Stimulated activated CD4-positive, alpha-beta T cell treated with anti-CD3 and anti-CD28 coated beads, Interleukin-1b, Interleukin-23, amount 100 ng/mL, for 1 hour (primary cell): ENCODE data around the gene FBXO15.

Source experiments
- DNase-seq, 2 donors: peaks; one replicate each; pipeline ENCODE4 v3.0.0-alpha.2; 2020; ENCODE audit warnings: low read depth in 2 of 2

FBXO15 gene

DNA sequence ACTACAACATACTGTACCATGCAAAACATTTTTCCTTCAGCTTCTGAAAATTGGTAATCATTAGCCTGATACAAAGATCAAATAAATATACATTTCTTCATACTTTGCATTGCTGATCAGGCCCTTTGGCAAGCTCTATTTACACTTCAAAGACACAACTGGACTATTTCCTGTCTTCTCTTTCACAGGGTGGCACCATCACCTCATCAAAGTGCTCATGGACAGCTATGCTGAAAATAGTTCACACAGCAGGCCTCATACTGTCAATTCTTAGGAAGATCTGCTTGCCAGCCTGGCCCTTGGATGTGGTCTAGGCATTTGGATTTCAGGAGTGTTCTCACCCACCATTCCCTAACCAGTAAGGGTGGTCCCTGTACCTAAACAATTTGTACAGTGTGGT is 33.9 kb downstream of the FBXO15 start:
- no peak for DNase-seq

DNA sequence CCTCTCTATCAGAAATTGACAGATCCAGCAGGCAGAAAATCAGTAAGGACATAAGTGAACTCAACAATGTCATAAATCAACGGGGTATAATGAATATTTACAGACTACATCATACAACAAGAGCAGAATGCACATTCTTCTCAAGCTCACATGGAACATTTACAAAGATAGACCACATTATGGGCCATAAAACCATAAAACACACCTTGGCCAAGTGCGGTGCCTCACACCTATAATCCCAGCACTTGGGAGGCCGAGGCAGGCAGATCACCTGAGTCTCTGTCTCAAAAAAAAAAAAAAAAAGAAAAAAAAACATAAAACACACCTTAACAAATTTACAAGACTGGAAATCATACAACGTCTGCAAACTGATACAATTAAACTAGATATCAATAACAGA is 36.7 kb downstream of the FBXO15 start:
- DNase-seq: no peak

GRCh38 chr18:74110149-74110548 is 37.5 kb downstream of the FBXO15 start:
- no peak for DNase-seq

GRCh38 chr18:74108460-74108859 is 39.2 kb downstream of the FBXO15 start:
- DNase-seq: no peak

DNA sequence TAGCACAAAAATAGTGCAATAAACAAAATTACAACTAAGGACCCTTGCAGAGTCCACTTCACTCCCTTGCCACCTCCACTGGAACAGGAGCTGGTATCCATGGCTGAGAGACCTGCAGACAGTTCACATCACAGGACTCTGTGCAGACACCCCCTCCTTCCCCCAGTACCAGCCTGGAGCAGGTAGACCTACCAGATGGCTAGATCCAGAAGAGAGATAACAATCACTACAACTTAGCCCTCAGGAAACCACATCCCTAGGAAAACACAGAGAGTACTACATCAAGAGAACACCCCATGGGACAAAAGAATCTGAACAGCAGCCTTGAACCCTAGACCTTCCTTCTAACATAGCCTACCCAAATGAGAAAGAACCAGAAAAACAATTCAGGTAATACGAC is 49.8 kb downstream of the FBXO15 start:
- DNase-seq: no peak

GRCh38 chr18:74092922-74093321 is 54.7 kb downstream of the FBXO15 start:
- no peak for DNase-seq

DNA sequence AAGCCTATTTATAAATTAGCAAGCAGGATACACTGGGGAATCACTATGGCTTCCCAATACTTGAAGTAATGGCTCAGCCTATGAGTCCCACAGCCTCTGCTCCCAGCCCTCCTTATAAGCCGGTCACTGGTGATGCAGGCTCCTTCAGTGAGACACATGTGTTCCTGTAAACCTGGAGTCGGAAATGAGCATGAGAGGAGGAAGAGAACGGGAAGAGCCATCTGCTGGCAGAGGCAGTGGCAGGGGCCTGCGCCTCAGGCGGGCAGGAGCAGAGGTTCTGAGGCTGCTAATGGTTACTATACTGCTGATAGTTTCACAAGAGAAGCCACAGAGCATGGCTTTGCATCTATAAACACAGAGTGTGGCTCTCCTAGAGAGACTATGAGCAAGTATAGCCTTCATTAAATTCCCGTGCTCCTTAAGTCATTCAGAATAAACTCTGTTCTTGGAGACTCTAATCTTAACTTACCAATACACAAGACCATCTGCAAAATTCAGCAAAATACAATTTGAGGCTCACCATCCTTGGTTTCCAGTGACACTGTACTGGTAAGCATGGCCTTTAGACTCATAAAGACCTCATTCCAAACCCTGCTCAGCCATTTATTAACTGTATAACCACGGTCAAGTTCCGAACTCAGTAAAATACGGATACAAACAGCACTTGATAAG is 63.3 kb downstream of the FBXO15 start:
- DNase-seq: no peak

GRCh38 chr18:74083557-74083952 is 64.1 kb downstream of the FBXO15 start:
- DNase-seq: no peak

- no peak for DNase-seq
These were observed 64.7 kb downstream of the FBXO15 start for GRCh38 chr18:74082742-74083556.

DNA sequence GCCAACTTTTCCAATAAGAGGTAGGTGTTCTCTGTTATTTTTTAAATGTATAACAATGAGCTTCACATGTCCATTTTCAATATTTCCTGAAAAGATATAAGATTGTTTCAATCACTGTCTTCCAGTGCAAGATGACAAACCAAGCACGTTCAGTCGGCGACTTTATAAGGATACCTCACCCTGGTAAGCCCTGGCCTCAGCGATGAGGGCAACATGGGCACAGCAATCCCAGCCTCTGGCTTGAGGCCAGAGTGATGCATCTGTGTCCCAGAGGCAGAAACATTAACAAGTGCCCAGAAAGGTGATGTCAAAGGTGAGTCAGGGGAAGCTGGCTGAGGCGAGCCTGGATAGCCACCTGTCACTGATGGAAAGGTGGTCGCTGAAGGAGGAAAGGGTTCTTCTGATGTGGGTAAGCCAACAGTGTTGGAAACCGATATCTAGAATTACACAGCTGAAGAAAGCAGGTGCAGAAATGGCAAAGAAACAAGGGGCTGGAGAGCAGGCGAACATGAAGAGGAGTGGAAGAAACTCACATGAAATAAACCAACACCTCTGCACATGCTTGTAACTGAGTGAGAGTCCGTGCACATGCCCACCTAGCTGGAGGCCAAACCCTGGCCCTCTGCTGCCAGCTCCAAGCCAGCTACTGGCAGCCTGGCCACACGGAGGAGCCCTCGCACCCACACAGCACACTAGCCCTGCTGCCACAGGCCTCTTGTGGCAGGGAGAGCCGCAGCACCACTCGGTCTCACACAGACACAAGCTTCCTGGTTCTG is 65.5 kb downstream of the FBXO15 start:
- peak; percentile 26 to 29 for DNase-seq

GRCh38 chr18:74078257-74078656 is 69.4 kb downstream of the FBXO15 start:
- no peak for DNase-seq

GRCh38 chr18:74074668-74075564 is 72.7 kb downstream of the FBXO15 start:
- no peak for DNase-seq

- DNase-seq: no peak
These were observed 73.5 kb downstream of the FBXO15 start for GRCh38 chr18:74073957-74074667.

- DNase-seq: no peak
These were observed 78.2 kb downstream of the FBXO15 start for GRCh38 chr18:74069178-74070050.

GRCh38 chr18:74068296-74068695 is 79.3 kb downstream of the FBXO15 start:
- DNase-seq: no peak

DNA sequence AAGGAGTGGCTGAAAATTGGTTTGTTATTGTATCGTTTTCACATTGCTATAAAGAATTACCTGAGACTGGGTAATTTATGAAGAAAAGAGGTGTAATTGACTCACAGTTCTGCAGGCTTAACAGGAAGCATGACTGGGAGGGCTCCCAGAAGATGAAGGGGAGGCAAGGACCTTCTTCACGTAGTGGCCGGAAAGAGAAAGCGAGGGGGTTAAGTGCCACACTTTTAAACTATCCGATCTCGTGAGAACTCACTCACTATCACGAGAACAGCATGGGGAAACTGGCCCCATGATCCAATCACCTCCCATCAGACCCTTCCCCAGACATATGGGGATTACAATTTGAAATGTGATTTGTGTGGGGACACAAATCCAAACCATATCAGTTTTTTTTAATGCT is 81.6 kb downstream of the FBXO15 start:
- no peak for DNase-seq

DNA sequence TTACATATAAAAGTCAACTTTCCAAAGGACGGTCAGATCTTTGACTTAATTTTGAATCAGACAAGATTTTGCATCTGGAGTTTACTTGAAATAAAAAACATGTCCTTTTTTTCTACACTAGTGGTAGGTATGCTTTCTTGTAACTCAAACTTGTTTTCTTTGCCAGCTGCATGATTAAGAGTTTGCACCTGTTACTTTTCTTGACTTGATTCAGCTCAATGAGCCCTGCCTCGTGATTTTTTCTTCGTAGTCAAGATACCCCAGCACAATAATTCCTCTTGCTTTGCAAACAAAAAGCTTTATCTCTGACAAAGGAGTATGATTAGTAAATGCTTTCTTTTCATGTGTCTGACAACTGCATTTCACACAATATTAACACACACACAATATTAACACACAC is 82.3 kb downstream of the FBXO15 start:
- DNase-seq: no peak

- no peak for DNase-seq
These were observed 83.1 kb downstream of the FBXO15 start for GRCh38 chr18:74064510-74064909.

DNA sequence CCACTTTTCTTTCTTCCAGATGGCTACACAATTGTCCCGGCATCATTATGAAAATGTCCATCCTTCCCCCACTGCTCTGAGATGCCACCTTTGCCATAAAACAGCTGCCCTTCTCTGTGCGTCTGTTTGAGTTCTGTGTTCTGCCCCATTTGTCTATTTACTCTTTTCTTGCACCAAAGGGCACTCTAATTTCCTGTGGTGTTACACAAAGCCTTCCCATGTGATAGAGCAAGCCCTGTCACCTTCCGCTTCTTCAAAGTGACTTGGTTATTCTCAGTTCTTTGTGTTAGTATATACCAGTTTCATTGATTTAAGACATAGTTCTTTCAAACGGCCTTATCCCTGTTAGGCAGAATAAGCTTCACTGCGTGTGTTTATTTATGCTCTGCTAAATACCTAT is 84.1 kb downstream of the FBXO15 start:
- no peak for DNase-seq

DNA sequence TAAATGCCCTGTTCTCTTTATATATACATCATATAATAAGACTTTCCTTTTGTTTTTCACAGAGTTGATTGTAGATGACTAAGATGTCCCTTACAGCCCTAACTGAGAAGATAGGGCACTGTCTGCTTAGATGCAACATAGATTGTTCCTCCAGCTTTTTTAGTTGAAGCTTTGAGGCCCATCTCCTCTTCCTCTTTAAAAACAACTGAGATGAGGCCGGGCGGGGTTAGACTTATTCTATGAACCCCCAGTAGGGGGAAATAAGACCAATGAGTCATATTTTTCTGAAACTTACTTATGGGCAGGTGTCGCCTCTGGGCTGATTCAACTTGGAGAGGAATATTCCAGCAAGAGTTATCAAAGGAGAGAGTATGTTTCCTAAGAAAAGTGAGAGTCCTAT is 84.6 kb downstream of the FBXO15 start:
- no peak for DNase-seq
